Stimulated activated CD4-positive, alpha-beta T cell treated with anti-CD3 and anti-CD28 coated beads, TNF-alpha, amount 100 ng/mL, for 1 hour (primary cell): ENCODE measurements around the gene INPP5B.
A peak's percentile ranks its signal among the peaks of the same experiment; 100 is the strongest.
"Not testable (repeated sequence)": the region's sequence is repeated elsewhere in the genome, so short reads cannot be mapped to it uniquely, and the experiment has no call there.

Source experiments
- DNase-seq, 3 donors: peaks; one replicate each; pipeline ENCODE4 v3.0.0-alpha.2; 2020; ENCODE audit warnings: low read depth in 3 of 3, low spot score in 1 of 3

The INPP5B gene

GRCh38 chr1:37948166-37948565 is 1.3 kb upstream of the INPP5B start:
- no peak for DNase-seq

- no peak for DNase-seq
These were observed 511 bp upstream of the INPP5B start for GRCh38 chr1:37947364-37947763.

- no peak for DNase-seq
These were observed 830 bp downstream of the INPP5B start for GRCh38 chr1:37945743-37946702.

- no peak for DNase-seq
These were observed 1.6 kb downstream of the INPP5B start for GRCh38 chr1:37945251-37945650.

GRCh38 chr1:37944816-37945215 is 2.0 kb downstream of the INPP5B start:
- DNase-seq = no peak

- no peak for DNase-seq
These were observed 2.6 kb downstream of the INPP5B start for GRCh38 chr1:37944086-37944763.

GRCh38 chr1:37940299-37940947 is 6.4 kb downstream of the INPP5B start:
- no peak for DNase-seq

- not testable (repeated sequence) for DNase-seq
These were observed 10.1 kb downstream of the INPP5B start for GRCh38 chr1:37936760-37937159.

- DNase-seq = no peak
These were observed 14.1 kb downstream of the INPP5B start for GRCh38 chr1:37932759-37933158.

GRCh38 chr1:37931361-37932158 is 15.3 kb downstream of the INPP5B start:
- DNase-seq = peak; percentile 88 to 96 (median 93)

GRCh38 chr1:37931102-37931360 is 15.8 kb downstream of the INPP5B start:
- no peak for DNase-seq

- DNase-seq = no peak
These were observed 16.4 kb downstream of the INPP5B start for GRCh38 chr1:37930246-37931101.

GRCh38 chr1:37926038-37926924 is 20.6 kb downstream of the INPP5B start:
- DNase-seq = no peak

GRCh38 chr1:37925316-37925715 is 21.5 kb downstream of the INPP5B start:
- no peak for DNase-seq

GRCh38 chr1:37923551-37923889 is 23.3 kb downstream of the INPP5B start:
- DNase-seq = no peak

GRCh38 chr1:37922767-37923550 is 23.9 kb downstream of the INPP5B start:
- DNase-seq = no peak

- DNase-seq = no peak
These were observed 27.6 kb downstream of the INPP5B start for GRCh38 chr1:37919277-37919676.

- DNase-seq = no peak
These were observed 31.3 kb downstream of the INPP5B start for GRCh38 chr1:37915476-37916093.
